ENCODE data around the gene CTNNA2. TPM values are rescaled to one million over a fixed set of nuclear protein-coding genes. Genes with fewer than 3 reads are reported as not detected.
A peak's percentile ranks its signal among the peaks of the same experiment; 100 is the strongest.

The CTNNA2 gene
- total and polyA plus RNA-seq, 2 of the 8 experiments (the other 6 are each of a cell fraction or from before 2014, with no cell fraction given), result 3.9 to 9.0 TPM

- H4K8ac ChIP-seq (ENCODE audit: extremely low read depth, insufficient read depth, low read length), result no peak overlapping the region
- no peak overlapping the region for H3K9ac ChIP-seq (replicated peaks in 1 of 4; ENCODE audit: extremely low read depth in 1 of 4, low read depth in 3 of 4, low read length in 3 of 4)
- H2BK20ac ChIP-seq (ENCODE audit: low read length), result no peak overlapping the region
- no peak for DNase-seq (ENCODE audit: low read depth in 1 of 2, low spot score in 2 of 2)
- no peak overlapping the region for H2BK5ac ChIP-seq (ENCODE audit: low read depth, low read length)
- H4K20me1 ChIP-seq (replicated peaks in 1 of 2; ENCODE audit: control insufficient read depth in 1 of 2, insufficient read depth in 2 of 2, low read length in 2 of 2), result no peaks in the 10 kb centered on the region
- H3K56ac ChIP-seq (replicated peaks; ENCODE audit: insufficient read length, low read depth, low read length), result no peak overlapping the region
- H3K4me3 ChIP-seq (ENCODE audit: extremely low read depth in 1 of 4, insufficient read depth in 2 of 4, low read depth in 3 of 4, low read length in 4 of 4), result no peak overlapping the region
- no peak overlapping the region for H2BK12ac ChIP-seq (ENCODE audit: low read depth, low read length)
- H2BK120ac ChIP-seq (replicated peaks; ENCODE audit: low read depth, low read length), result no peak overlapping the region
- H3K18ac ChIP-seq (ENCODE audit: extremely low read depth, low read length), result no peak overlapping the region
- H3K9me3 ChIP-seq (ENCODE audit: insufficient read depth in 2 of 2, low read depth in 1 of 2, low read length in 1 of 2), result no peaks in the 10 kb centered on the region
- no peak overlapping the region for H3K14ac ChIP-seq (ENCODE audit: insufficient read length)
- ChIA-PET CTCF (ENCODE audit: partially characterized antibody) (interaction anchor here (0.7 to 1.2 kb wide), 2 partner anchors 15 to 604 kb away, joined by 3 read pairs; no protein-coding TSS in a partner anchor), POLR2A (ENCODE audit: partially characterized antibody) (no interaction called here)
- no peak overlapping the region for H3K27ac ChIP-seq (ENCODE audit: low read depth, low read length)
- H3K36me3 ChIP-seq (ENCODE audit: control insufficient read depth in 2 of 4, insufficient read depth in 4 of 4, low read length in 3 of 4), result no peaks in the 10 kb centered on the region
- no peaks in the 10 kb centered on the region for H3K79me1 ChIP-seq (ENCODE audit: low read depth, low read length)
- no peak overlapping the region for H2BK15ac ChIP-seq (ENCODE audit: low read length)
- no peaks in the 10 kb centered on the region for H3K27me3 ChIP-seq (replicated peaks in 1 of 4; ENCODE audit: control insufficient read depth in 3 of 4, extremely low read depth in 1 of 4, insufficient read depth in 3 of 4, low read length in 3 of 4)
- H3K4ac ChIP-seq (replicated peaks; ENCODE audit: insufficient read length, low read depth, low read length), result no peak overlapping the region
- H3K4me2 ChIP-seq (ENCODE audit: insufficient read depth in 1 of 2, low read depth in 2 of 2, low read length in 2 of 2), result peak overlapping the region; percentile 1 to 36; a peak in 2 of 4 replicates
- H3K79me2 ChIP-seq (ENCODE audit: control insufficient read depth in 1 of 2, insufficient read depth in 2 of 2, low read length in 2 of 2), result no peaks in the 10 kb centered on the region
- no peak overlapping the region for H2AK5ac ChIP-seq (ENCODE audit: low read depth, low read length)
- H3K23ac ChIP-seq (ENCODE audit: insufficient read length), result no peak overlapping the region
- no peaks in the 10 kb centered on the region for H3K23me2 ChIP-seq (ENCODE audit: low read depth, low read length)
- H3K4me1 ChIP-seq (replicated peaks in 1 of 4; ENCODE audit: control insufficient read depth in 3 of 4, insufficient read depth in 4 of 4, low read length in 3 of 4), result peaks cover 0 to 11% (median 3%) of the 10 kb centered on the region in 4 experiments; a peak in 3 of 7 replicates
- FAIRE-seq, result peak; percentile 36
- no peak overlapping the region for H2AFZ ChIP-seq (ENCODE audit: low read length)
- H4K91ac ChIP-seq (replicated peaks; ENCODE audit: insufficient read length, low read length), result no peak overlapping the region
- no peak overlapping the region for H4K5ac ChIP-seq (ENCODE audit: insufficient read length, low read depth, low read length)
- TF ChIP-seq MAX (IDR thresholded peaks at IDR 0.05), result no peak
- no peak for TF ChIP-seq BACH1 (IDR thresholded peaks at IDR 0.05; ENCODE audit: low read length)
- TF ChIP-seq EGR1 (IDR thresholded peaks at IDR 0.05; ENCODE audit: borderline replicate concordance, low read depth, low read length), result no peak
- TF ChIP-seq ASH2L (IDR thresholded peaks at IDR 0.05; ENCODE audit: low read length), result no peak
- TF ChIP-seq CHD2 (IDR thresholded peaks at IDR 0.05; ENCODE audit: low read length), result no peak
- no peak for TF ChIP-seq TCF12 (IDR thresholded peaks at IDR 0.05; ENCODE audit: low read depth, low read length)
- TF ChIP-seq JUND (IDR thresholded peaks at IDR 0.05; ENCODE audit: low read length), result no peak
- TF ChIP-seq ATF3 (IDR thresholded peaks at IDR 0.05; ENCODE audit: insufficient read depth, low read depth, low read length), result no peak
Measured at GRCh38 chr2:79849241-79849640, 336.4 kb downstream of the CTNNA2 start.

Data from H1 (cell line).